HG03575 (cell line): ENCODE measurements around the gene LHPP.
"Not testable (repeated sequence)": the region's sequence is repeated elsewhere in the genome, so short reads cannot be mapped to it uniquely, and the experiment has no call there.

Experiments used
- ATAC-seq: cut with Tn5 transposase; IDR thresholded peaks from one replicate; pipeline ENCODE4 v1.9.1; 2021; ENCODE audit not compliant: unreplicated experiment, insufficient number of reproducible peaks, low FRiP score; ENCODE audit errors: extremely low read depth

Gene LHPP

GRCh38 chr10:124461642-124462347, at the start of gene LHPP:
Gene LHPP, plus strand, starts transcription at chr10:124461823. Its CDS starts 40 bp downstream, at chr10:124461863.
- ATAC-seq = no peak

GRCh38 chr10:124414076-124414475, 47.5 kb upstream of the LHPP start:
- no peak for ATAC-seq

DNA sequence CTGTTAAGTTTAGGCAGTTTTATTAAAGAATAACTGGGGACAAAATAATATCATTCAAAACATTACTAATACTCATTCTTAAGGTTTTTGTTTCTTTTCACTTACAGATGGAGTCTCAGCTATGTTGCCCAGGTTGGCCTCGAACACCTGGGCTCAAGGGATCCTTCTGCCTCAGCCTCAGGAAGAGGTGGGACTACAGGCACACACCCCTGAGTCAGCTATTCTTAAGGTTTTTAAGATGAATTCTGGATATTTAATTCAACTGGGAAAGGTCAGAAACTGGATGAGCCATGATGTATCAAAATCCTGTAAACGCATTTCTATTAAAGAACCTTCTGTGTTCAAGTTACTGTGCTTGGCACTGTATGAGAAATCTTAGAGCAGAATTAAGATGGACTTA, 46.4 kb upstream of the LHPP start:
- ATAC-seq = no peak

- ATAC-seq = no peak
Observed at GRCh38 chr10:124416733-124417132, 44.9 kb upstream of the LHPP start.

DNA sequence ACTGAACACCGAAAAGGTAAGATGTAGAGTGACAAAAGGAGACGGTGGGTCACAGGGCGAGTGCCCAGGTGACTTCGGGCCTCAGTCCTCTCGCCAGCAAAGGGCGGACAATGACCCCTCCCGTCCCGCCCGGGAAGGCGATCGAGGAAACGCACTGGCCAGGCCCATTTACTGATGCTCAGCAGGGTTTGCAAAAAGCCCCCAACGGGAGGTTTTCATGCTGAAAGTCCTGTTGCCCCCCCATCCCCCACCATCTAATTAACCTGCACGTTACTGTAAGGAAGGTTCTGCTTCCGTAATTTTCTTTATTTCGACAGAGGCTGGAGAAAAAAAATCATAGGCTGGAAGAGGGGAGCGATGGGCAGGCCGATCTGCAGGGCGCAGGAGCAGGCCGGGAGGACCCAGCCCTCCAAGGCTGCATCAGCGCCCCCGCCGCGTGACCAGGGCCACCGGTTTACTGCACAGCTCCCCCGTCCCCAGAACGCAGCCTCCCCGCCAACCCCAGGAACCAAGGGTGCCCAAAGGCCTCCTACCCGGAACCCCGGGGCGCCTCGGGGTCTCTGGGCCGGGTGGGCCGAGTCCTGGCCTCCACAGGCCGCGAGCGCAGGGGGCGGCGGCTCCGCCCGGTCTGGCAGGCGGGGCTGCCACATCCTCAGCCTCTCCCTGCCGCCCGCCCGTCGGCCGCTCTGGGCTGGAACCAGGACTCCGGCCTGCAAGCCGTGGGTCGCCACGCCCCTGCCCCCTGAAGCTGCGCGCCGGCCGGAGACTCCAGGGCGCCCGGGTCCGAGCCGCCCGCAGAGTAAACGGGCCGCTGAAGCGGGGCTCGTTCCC, 43.5 kb upstream of the LHPP start:
- ATAC-seq = no peak

DNA sequence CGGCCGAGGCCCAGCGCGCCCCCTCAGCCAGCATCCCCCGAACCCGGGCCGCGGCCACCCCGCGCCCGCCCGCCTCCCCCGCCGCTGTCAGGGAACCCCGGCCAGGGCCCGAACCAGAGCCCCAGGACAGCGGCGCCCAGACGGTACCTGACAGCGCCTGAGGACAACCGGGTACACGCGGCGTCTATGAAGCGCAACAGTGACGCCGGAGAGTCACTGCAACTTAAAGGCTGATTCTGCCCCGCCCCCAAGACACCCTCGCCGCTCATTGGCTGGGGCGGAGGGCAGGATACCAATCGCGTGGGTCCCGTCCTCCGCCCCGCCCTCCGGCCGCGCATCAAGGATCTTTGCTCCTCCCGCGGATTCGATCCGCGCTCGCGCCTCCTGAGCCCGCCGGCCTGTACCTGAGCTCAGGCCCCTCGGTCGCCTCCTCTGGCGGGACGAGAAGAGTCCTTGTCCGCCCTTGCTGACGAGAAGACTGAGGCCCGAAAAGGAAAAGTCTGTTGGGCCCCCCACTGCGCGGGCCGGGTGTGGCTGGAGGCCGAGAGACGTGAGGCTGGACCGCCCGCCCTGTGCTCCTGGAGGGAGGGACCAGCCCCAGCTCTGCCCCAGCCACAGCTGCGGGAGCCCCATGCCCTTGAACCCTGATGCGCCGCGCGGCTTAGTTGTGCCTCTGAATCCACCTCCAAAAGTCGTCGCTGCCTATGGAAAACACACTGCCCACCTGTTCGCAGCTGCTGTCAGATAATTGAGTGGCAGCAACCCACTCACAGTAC, 42.7 kb upstream of the LHPP start, which contains the start of gene OAT:
Gene OAT, minus strand, starts transcription at position 198 of the 776 bp plus-strand sequence. CDS start 6,752 bp downstream, outside the sequence.
- no peak for ATAC-seq

DNA sequence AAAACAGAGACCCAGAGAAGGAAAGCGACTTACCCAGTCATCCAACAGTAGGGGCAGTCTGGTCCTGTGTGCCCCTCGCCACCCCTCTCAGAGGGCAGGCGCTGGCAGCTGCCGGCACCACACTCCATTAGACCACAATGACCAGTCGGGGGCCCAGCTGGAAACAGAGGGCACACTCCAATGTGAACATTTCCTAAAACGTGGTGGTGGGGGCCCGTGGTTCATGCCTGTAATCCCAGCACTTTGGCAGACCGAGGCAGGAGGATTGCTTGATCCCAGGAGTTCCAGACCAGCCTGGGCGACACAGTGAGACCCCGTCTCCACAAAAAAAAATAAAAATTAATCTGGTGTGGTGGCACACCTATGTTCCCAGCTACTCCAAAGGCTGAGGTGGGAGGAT, 42.0 kb upstream of the LHPP start:
- no peak for ATAC-seq

GRCh38 chr10:124420254-124420653, 41.4 kb upstream of the LHPP start:
- ATAC-seq = no peak

- ATAC-seq = no peak
Observed at GRCh38 chr10:124422742-124423141, 38.9 kb upstream of the LHPP start.

GRCh38 chr10:124423813-124424212, 37.8 kb upstream of the LHPP start:
- no peak for ATAC-seq

DNA sequence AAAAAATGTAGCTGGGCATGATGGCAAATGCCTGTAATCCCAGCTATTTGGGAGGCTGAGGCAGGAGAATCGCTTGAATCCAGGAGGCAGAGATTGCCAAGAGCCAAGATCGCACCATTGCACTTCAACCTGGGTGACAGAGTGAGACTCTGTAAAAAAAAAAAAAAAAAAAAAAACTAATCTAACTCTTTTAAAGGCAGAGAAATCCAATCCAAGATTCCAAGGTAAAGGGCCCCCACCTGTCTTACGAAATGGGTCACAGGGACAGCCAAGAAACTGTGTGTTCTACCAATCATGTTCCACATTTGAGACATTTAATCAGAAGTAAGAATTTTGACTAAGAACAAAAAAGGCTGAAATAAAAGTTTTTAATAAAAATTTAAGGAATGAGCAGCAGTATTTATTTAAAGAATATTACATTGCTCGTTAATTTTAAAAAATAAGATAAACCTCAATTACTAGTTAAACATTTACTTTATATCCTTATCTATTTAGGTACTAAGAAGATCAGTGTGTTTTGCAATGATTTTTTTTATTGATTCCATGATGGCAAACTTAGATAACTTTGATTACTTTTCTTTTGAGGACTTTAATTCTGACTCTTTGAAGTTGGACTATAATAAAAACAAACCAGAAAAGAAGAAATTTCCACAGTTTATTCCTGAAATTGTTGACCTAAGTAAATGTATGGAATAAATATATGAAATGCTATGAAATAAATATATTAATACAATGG, 36.2 kb upstream of the LHPP start:
- ATAC-seq = no peak

DNA sequence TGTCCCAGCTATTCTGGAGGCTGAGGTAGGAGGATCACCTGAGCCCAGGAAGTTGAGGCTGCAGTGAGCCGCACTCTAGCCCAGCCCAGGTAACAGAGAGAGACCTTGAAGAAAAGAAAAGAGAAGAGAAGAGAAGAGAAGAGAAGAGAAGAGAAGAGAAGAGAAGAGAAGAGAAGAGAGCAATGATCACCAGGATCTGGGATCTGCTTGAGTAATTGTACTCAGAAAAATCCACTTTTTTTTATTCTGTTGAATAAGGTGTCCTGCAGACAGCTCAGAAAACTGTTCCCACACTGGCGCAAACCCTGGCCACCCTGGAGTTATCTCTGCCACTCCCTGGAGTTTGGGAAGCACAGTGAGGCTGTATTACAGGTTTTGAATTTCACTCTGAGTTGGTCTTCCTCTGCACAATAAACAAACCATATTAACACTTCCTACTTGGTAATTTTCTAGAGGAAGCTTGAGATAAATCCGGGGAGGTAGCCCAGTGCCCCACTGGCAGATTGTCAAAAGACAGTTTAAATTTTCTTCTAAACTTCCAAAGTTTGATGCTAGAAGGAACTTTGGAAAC, 33.3 kb upstream of the LHPP start:
- no peak for ATAC-seq

DNA sequence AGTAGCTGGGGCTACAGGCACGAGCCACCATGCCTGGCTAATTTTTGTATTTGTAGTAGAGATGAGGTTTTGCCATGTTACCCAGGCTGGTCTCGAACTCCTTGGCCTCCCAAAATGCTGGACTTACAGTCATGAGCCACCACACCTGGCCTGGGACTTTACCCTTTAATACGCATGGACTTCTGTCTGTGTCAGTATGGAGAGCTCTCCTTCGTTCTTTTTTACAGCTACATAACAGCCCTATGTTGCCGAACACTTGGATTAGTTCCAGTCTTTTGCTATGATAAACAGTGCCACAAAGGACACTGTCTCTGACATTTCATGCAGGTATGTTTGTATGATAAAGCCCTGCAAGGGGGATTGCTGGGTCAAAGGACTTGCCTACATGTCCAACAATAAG, 32.0 kb upstream of the LHPP start:
- no peak for ATAC-seq

DNA sequence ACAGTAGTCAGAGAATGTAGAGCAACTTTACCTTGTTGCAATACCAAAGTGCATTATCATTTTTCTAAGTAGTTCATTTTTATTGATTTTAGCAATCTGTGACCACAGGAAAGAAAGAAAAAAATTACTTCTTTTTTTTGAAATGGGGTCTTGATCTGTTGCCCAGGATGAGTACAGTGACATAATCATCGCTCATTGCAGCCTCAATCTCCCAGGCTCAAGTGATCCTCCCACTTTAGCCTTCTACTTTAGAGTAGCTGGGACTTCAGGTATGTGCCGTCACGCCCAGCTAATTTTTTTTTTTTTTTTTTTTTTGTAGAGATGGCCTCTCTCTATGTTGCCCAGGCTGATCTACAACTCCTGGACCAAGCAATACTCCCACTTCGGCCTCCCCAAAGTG, 31.5 kb upstream of the LHPP start:
- no peak for ATAC-seq

DNA sequence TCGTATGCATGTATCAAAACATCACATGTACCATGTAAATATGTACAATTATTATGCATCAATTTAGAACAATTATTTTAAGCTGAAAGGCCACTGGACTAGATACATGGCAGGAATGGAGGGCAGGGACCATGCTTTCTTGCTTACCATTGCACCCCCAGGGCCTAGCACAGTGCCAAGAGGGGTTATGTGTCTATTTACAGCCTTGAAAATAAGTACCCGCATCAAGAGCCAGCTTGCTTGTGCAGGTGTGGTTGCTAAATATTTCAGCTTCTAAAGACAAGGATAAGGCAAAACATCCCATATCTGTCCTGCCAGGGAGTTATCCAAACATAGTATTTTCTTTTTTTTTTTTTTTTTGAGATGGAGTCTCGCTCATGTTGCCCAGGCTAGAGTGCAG, 28.2 kb upstream of the LHPP start:
- no peak for ATAC-seq

GRCh38 chr10:124435683-124436082, 25.9 kb upstream of the LHPP start:
- not testable (repeated sequence) for ATAC-seq

- peak; percentile 49 for ATAC-seq
Observed at GRCh38 chr10:124436191-124436638, 25.4 kb upstream of the LHPP start.

GRCh38 chr10:124441694-124442093, 19.9 kb upstream of the LHPP start:
- ATAC-seq = not testable (repeated sequence)
